HG02759 (cell line): ENCODE measurements around the gene G0S2.

Experiments
- ATAC-seq: cut with Tn5 transposase; IDR thresholded peaks from one replicate; pipeline ENCODE4 v1.9.1; 2021; ENCODE audit warnings: mild to moderate bottlenecking, moderate library complexity; ENCODE audit not compliant: unreplicated experiment

The G0S2 gene

GRCh38 chr1:209648346-209648745, 26.9 kb upstream of the G0S2 start:
- ATAC-seq, result no peak

- ATAC-seq, result no peak
Measured at GRCh38 chr1:209648931-209649776, 26.1 kb upstream of the G0S2 start.

GRCh38 chr1:209650454-209650853, 24.8 kb upstream of the G0S2 start:
- no peak for ATAC-seq

- peak; percentile 64 for ATAC-seq
Measured at GRCh38 chr1:209651138-209651587, 24.0 kb upstream of the G0S2 start.

- ATAC-seq, result no peak
Measured at GRCh38 chr1:209652121-209652735, 23.0 kb upstream of the G0S2 start, which contains the start of gene LAMB3. TSS of gene LAMB3 (minus strand) at chr1:209652425. CDS start at chr1:209650944, 1,481 bp downstream.

GRCh38 chr1:209652873-209653401, 22.3 kb upstream of the G0S2 start:
- ATAC-seq, result no peak

- no peak for ATAC-seq
Measured at GRCh38 chr1:209653915-209654351, 21.3 kb upstream of the G0S2 start.

- ATAC-seq, result no peak
Measured at GRCh38 chr1:209655411-209656231, 19.6 kb upstream of the G0S2 start.

- ATAC-seq, result peak; percentile 47
Measured at GRCh38 chr1:209657140-209657879, 17.9 kb upstream of the G0S2 start.

GRCh38 chr1:209657918-209658317, 17.3 kb upstream of the G0S2 start:
- ATAC-seq, result no peak

- peak; percentile 80 for ATAC-seq
Measured at GRCh38 chr1:209659909-209660308, 15.3 kb upstream of the G0S2 start.

- no peak for ATAC-seq
Measured at GRCh38 chr1:209661071-209661470, 14.1 kb upstream of the G0S2 start.

- no peak for ATAC-seq
Measured at GRCh38 chr1:209662879-209663327, 12.3 kb upstream of the G0S2 start.

- no peak for ATAC-seq
Measured at GRCh38 chr1:209667103-209667502, 8.1 kb upstream of the G0S2 start.

GRCh38 chr1:209667708-209668107, 7.5 kb upstream of the G0S2 start:
- ATAC-seq, result no peak

GRCh38 chr1:209670441-209671082, 4.7 kb upstream of the G0S2 start:
- no peak for ATAC-seq

GRCh38 chr1:209672705-209673630, 2.2 kb upstream of the G0S2 start:
- ATAC-seq, result peak; percentile 90

- no peak for ATAC-seq
Measured at GRCh38 chr1:209673631-209674417, 1.4 kb upstream of the G0S2 start.
